Body of pancreas (tissue), 4 donors: Measurements from ENCODE around the gene PHACTR3. TPM values are rescaled to one million over a fixed set of nuclear protein-coding genes. Genes with fewer than 3 reads are reported as not detected.

Experiments used
- ATAC-seq: fragments of 150-250 bp; one replicate; pipeline ENCODE4 v1.9.1; 2016
- DNase-seq, 4 donors: peaks; one replicate each; pipeline ENCODE4 v3.0.0-alpha.2; 2019
- H3K27ac ChIP-seq, 4 donors: fragments of 200-600 bp; sonication (generic); 1 replicate in 3 of 4; 2 replicates in 1 of 4; pipeline versions ENCODE4 v1.5.1 to v1.6.1; 2016 to 2019; ENCODE audit warnings: mild to moderate bottlenecking in 1 of 4, mixed read lengths in 1 of 4, moderate library complexity in 1 of 4
- H3K27me3 ChIP-seq, 2 donors: fragments of 200-600 bp; sonication (generic); one replicate each; pipeline ENCODE4 v1.6.0; 2016; ENCODE audit warnings: mild to moderate bottlenecking in 1 of 2
- H3K36me3 ChIP-seq, 2 donors: fragments of 200-600 bp; sonication (generic); replicated peaks in 1 of 2; 2 replicates each; pipeline ENCODE4 v1.5.1; 2016; ENCODE audit warnings: low read depth in 2 of 2; ENCODE audit not compliant: insufficient read depth in 1 of 2
- H3K4me1 ChIP-seq: fragments of 200-600 bp; sonication (generic); one replicate; pipeline ENCODE4 v1.6.0; 2016
- H3K4me3 ChIP-seq, 2 donors: fragments of 200-600 bp; sonication (generic); 1 replicate in 1 of 2; 2 replicates in 1 of 2; pipeline ENCODE4 v1.5.1; 2016 to 2019
- H3K9me3 ChIP-seq, 3 donors: fragments of 200-600 bp; sonication (generic); 1 replicate in 2 of 3; 2 replicates in 1 of 3; pipeline ENCODE4 v1.5.1; 2016
- POLR2A ChIP-seq, 3 donors: fragments of 450-650 bp; IDR thresholded peaks; one replicate each; pipeline ENCODE4 v1.6.1; 2016; ENCODE audit warnings: antibody characterized with exemption in 3 of 3, mild to moderate bottlenecking in 2 of 3
- WGBS, 2 donors: methylation state at CpG; one replicate each; pipeline ENCODE4 v1.1.5; 2017; 5-methylcytosine and 5-hydroxymethylcytosine counted together
- intact Hi-C: fragments of 100-400 bp; cut with DNase I; formaldehyde crosslinking; loops from one replicate; pipeline ENCODE4 v1.15.1; 2023
- total RNA-seq, 2 donors: library from RNA; depleted of rRNA; stranded (reverse); fragments of >200 nt; gene quantifications; one replicate each; pipeline ENCODE4 v1.1.0, GENCODE V29; 2016
- TF ChIP-seq, protein P1 (sequence below), 7 experiments: fragments of 450-650 bp in 4 of 7; fragments of 200-600 bp in 3 of 7; sonication (generic) in 3 of 7; IDR thresholded peaks; one replicate each; pipeline ENCODE4 v1.5.1; 2016 to 2019; ENCODE audit warnings: antibody characterized with exemption in 7 of 7

The PHACTR3 gene
- total RNA-seq, 2 donors from 2014 or later: 0.52 to 0.66 TPM

- Histone ChIP-seq H3K9me3 (no peaks in the 10 kb centered on the region), H3K4me1 (no peaks in the 10 kb centered on the region), H3K27me3 (no peaks in the 10 kb centered on the region), H3K4me3 (no peak overlapping the region), H3K27ac (no peak overlapping the region), H3K36me3 (no peaks in the 10 kb centered on the region)
- ATAC-seq (no peak), DNase-seq (no peak)
- 16 to 21% methylated on average over 7 of the region's 7 CpGs for WGBS, 2 donors
- intact Hi-C loops: no loop called here
- TF ChIP-seq, protein P1, sequence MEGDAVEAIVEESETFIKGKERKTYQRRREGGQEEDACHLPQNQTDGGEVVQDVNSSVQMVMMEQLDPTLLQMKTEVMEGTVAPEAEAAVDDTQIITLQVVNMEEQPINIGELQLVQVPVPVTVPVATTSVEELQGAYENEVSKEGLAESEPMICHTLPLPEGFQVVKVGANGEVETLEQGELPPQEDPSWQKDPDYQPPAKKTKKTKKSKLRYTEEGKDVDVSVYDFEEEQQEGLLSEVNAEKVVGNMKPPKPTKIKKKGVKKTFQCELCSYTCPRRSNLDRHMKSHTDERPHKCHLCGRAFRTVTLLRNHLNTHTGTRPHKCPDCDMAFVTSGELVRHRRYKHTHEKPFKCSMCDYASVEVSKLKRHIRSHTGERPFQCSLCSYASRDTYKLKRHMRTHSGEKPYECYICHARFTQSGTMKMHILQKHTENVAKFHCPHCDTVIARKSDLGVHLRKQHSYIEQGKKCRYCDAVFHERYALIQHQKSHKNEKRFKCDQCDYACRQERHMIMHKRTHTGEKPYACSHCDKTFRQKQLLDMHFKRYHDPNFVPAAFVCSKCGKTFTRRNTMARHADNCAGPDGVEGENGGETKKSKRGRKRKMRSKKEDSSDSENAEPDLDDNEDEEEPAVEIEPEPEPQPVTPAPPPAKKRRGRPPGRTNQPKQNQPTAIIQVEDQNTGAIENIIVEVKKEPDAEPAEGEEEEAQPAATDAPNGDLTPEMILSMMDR (IDR thresholded peaks at IDR 0.05): peak; percentile 10 to 51 (median 44)
- TF ChIP-seq POLR2A (IDR thresholded peaks at IDR 0.05): no peak
These were observed 43.6 kb upstream of the PHACTR3 start for GRCh38 chr20:59560588-59561227.

DNA sequence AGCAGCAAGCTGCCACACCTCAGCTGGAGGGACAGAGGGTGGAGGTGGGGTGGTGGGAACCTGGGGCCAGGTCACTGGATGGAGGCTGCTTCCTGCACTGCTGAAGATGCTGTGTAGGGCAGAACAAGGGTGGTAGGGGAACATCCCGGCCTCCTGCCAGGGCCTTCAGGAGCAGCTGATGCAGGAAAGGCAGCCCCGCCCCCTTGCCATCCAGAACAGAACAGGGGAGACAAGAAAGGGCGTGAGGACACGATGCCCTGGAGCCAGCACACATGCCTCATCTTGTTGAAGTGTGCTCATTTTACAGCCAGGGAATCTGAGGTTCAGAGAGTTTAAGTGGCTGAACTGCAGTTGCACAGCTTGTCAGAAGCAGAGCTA, 43.1 kb upstream of the PHACTR3 start:
- intact Hi-C loops: no loop called here
- no peak for DNase-seq
- no peaks in the 10 kb centered on the region for H3K27me3 ChIP-seq

GRCh38 chr20:59561614-59562277, 42.6 kb upstream of the PHACTR3 start:
- no peaks in the 10 kb centered on the region for H3K27me3 ChIP-seq
- 48 to 62% methylated on average over 5 of the region's 5 CpGs for WGBS, 2 donors
- intact Hi-C loops: no loop called here

More for the DNA sequence above, 43.1 kb upstream of the PHACTR3 start:
- Histone ChIP-seq H3K4me3 (no peak overlapping the region), H3K9me3 (no peaks in the 10 kb centered on the region), H3K4me1 (no peaks in the 10 kb centered on the region), H3K36me3 (no peaks in the 10 kb centered on the region), H3K27ac (no peak overlapping the region)
- no peak for TF ChIP-seq POLR2A (IDR thresholded peaks at IDR 0.05)
- TF ChIP-seq, protein P1 (IDR thresholded peaks at IDR 0.05): no peak
- WGBS, 2 donors: 51 to 64% methylated on average over 4 of the region's 4 CpGs
- ATAC-seq: no peak

DNA sequence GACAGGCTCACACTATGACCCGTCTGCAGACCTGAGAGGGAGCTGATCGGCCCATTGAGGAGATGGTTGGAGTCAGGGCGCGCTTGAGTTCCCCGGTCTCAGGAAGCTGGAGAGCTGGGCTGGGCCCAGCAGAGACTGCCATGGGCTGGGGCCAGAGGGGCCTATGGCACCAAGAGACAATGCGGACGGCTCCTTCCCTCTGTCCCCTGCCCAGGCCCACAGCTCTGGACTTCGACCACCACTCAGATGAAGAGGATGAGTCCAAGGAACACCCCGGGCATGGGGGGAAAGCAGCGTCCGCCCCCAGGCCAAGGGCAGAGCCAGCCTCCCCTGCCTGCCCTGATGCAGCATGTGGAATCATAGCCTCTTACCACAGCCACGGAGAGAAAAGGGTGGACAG, 40.2 kb upstream of the PHACTR3 start:
- no peak for TF ChIP-seq POLR2A (IDR thresholded peaks at IDR 0.05)
- TF ChIP-seq, protein P1 (IDR thresholded peaks at IDR 0.05): no peak
- DNase-seq: peak in 1 of 4 donors; percentile 5
- Histone ChIP-seq H3K9me3 (no peaks in the 10 kb centered on the region), H3K27me3 (no peaks in the 10 kb centered on the region), H3K27ac (no peak overlapping the region), H3K4me3 (no peak overlapping the region), H3K4me1 (no peaks in the 10 kb centered on the region), H3K36me3 (no peaks in the 10 kb centered on the region)
- WGBS, 2 donors: 66 to 69% methylated on average over 12 of the region's 12 CpGs
- intact Hi-C loops: no loop called here
- no peak for ATAC-seq

More at GRCh38 chr20:59561614-59562277, 42.6 kb upstream of the PHACTR3 start:
- H3K27ac ChIP-seq: no peak overlapping the region
- no peak for ATAC-seq
- no peaks in the 10 kb centered on the region for H3K9me3 ChIP-seq
- no peak overlapping the region for H3K4me3 ChIP-seq
- no peak for TF ChIP-seq POLR2A (IDR thresholded peaks at IDR 0.05)
- TF ChIP-seq, protein P1 (IDR thresholded peaks at IDR 0.05): no peak
- H3K4me1 ChIP-seq: no peaks in the 10 kb centered on the region
- H3K36me3 ChIP-seq: no peaks in the 10 kb centered on the region
- no peak for DNase-seq
